IMR-90 (cell line): ENCODE data around the gene TOMM6. TPM values are rescaled to one million over a fixed set of nuclear protein-coding genes. Genes with fewer than 3 reads are reported as not detected.

Experiments used
- ATAC-seq: fragments of 200-7000 bp; cut with Tn5 transposase; 2 replicates; pipeline ENCODE4 v1.9.1; 2020; ENCODE audit warnings: low read depth, mild to moderate bottlenecking, moderate library complexity
- BruUV-seq: library from RNA; stranded (reverse); fragments of 400-500 nt; replicated peaks from 2 replicates; lab custom pipeline; 2021; lab: Mats Ljungman, UMichigan
- CTCF ChIA-PET: fragments of 300-600 bp; formaldehyde crosslinking; extraction: SDS; loops from one replicate; lab custom pipeline; 2021; ENCODE audit warnings: antibody characterized with exemption; lab: Yijun Ruan, JAX
- POLR2A ChIA-PET: fragments of 300-600 bp; sonication (Branson Sonifier 250); formaldehyde crosslinking; loops from one replicate; lab custom pipeline; 2022; ENCODE audit warnings: antibody characterized with exemption; ENCODE audit not compliant: unreplicated experiment; lab: Charles Lee
- DNase-seq: peaks from one replicate; pipeline ENCODE4 v3.0.0; 2013
- H2AFZ ChIP-seq: replicated peaks from 2 replicates; pipeline ENCODE3; 2013; ENCODE audit warnings: low read length, mild to moderate bottlenecking; ENCODE audit not compliant: poor library complexity
- H2AK5ac ChIP-seq: 2 replicates; pipeline ENCODE4 v1.6.1; 2013; ENCODE audit warnings: low read depth, low read length, inconsistent platforms
- H2AK9ac ChIP-seq: replicated peaks from 2 replicates; pipeline ENCODE3; 2013; ENCODE audit warnings: mild to moderate bottlenecking, low read depth, low read length, moderate library complexity; ENCODE audit not compliant: poor library complexity
- H2BK120ac ChIP-seq: 2 replicates; pipeline ENCODE4 v1.6.1; 2013; ENCODE audit warnings: low read depth, low read length, inconsistent platforms
- H2BK15ac ChIP-seq: 3 replicates; pipeline ENCODE4 v1.6.1; 2013; ENCODE audit warnings: low read depth, low read length, inconsistent platforms
- H2BK20ac ChIP-seq: 2 replicates; pipeline ENCODE4 v1.6.1; 2013; ENCODE audit warnings: low read depth, mild to moderate bottlenecking, inconsistent platforms, low read length, moderate library complexity
- H2BK5ac ChIP-seq: 2 replicates; pipeline ENCODE4 v1.6.1; 2013; ENCODE audit warnings: mild to moderate bottlenecking, low read depth, low read length, inconsistent platforms; ENCODE audit not compliant: poor library complexity, severe bottlenecking
- H3K14ac ChIP-seq: replicated peaks from 2 replicates; pipeline ENCODE4 v1.6.1; 2013; ENCODE audit warnings: low read depth, low read length, inconsistent platforms
- H3K18ac ChIP-seq: 2 replicates; pipeline ENCODE4 v1.6.1; 2013; ENCODE audit warnings: low read depth, low read length, control low read depth
- H3K23ac ChIP-seq: 2 replicates; pipeline ENCODE4 v1.6.1; 2013; ENCODE audit warnings: low read depth, low read length, inconsistent platforms
- H3K27ac ChIP-seq: 2 replicates; pipeline ENCODE4 v1.5.1; 2013; ENCODE audit warnings: mild to moderate bottlenecking, control low read depth, low read length; ENCODE audit not compliant: insufficient read depth
- H3K27me3 ChIP-seq: 2 replicates; pipeline ENCODE4 v1.6.1; 2013; ENCODE audit warnings: low read length; ENCODE audit not compliant: control insufficient read depth, insufficient read depth
- H3K36me3 ChIP-seq: 2 replicates; pipeline ENCODE4 v1.6.1; 2013; ENCODE audit warnings: low read length, mixed read lengths; ENCODE audit not compliant: control insufficient read depth, insufficient read depth
- H3K4ac ChIP-seq: 2 replicates; pipeline ENCODE4 v1.6.1; 2013; ENCODE audit warnings: low read depth, low read length, inconsistent platforms
- H3K4me1 ChIP-seq: 2 replicates; pipeline ENCODE4 v1.6.1; 2013; ENCODE audit warnings: low read length, mixed read lengths; ENCODE audit not compliant: control insufficient read depth, insufficient read depth
- H3K4me2 ChIP-seq: 2 replicates; pipeline ENCODE4 v1.6.1; 2013; ENCODE audit warnings: low read depth, mild to moderate bottlenecking, control low read depth, low read length, moderate library complexity
- H3K4me3 ChIP-seq: 2 replicates; pipeline ENCODE4 v1.5.1; 2013; ENCODE audit warnings: low read depth, mild to moderate bottlenecking, control low read depth, low read length, moderate library complexity; ENCODE audit not compliant: insufficient read depth
- H3K56ac ChIP-seq: 2 replicates; pipeline ENCODE4 v1.6.1; 2013; ENCODE audit warnings: low read length, inconsistent platforms; ENCODE audit not compliant: insufficient read depth; ENCODE audit errors: extremely low read depth
- H3K79me1 ChIP-seq, 2 experiments: 2 replicates each; pipeline ENCODE4 v1.6.1; 2013; ENCODE audit warnings: low read length in 2 of 2, inconsistent platforms in 1 of 2, low read depth in 1 of 2
- H3K9ac ChIP-seq: 2 replicates; pipeline ENCODE4 v1.6.1; 2013; ENCODE audit warnings: low read depth, low read length, control low read depth
- H3K9me1 ChIP-seq: 2 replicates; pipeline ENCODE4 v1.6.1; 2013; ENCODE audit warnings: low read length, inconsistent platforms; ENCODE audit not compliant: insufficient read depth
- H3K9me3 ChIP-seq: 2 replicates; pipeline ENCODE4 v1.6.1; 2013; ENCODE audit warnings: low read length; ENCODE audit not compliant: control insufficient read depth, insufficient read depth
- H4K20me1 ChIP-seq: 2 replicates; pipeline ENCODE4 v1.6.1; 2013; ENCODE audit warnings: low read length, inconsistent platforms; ENCODE audit not compliant: insufficient read depth
- H4K5ac ChIP-seq: 2 replicates; pipeline ENCODE4 v1.6.1; 2013; ENCODE audit warnings: mild to moderate bottlenecking, low read depth, low read length, control low read depth
- H4K8ac ChIP-seq, 2 experiments: 2 replicates each; pipeline ENCODE4 v1.6.1; 2013; ENCODE audit warnings: low read depth in 2 of 2, low read length in 2 of 2, control low read depth in 1 of 2, inconsistent platforms in 1 of 2
- H4K91ac ChIP-seq: 2 replicates; pipeline ENCODE4 v1.6.1; 2013; ENCODE audit warnings: low read depth, low read length, inconsistent platforms; ENCODE audit not compliant: insufficient read depth
- BHLHE40 ChIP-seq: fragments of 150-350 bp; IDR thresholded peaks from 2 replicates; pipeline ENCODE4 v1.6.1; 2016; ENCODE audit warnings: mild to moderate bottlenecking, low read depth, low read length
- CEBPB ChIP-seq: IDR thresholded peaks from 2 replicates; pipeline ENCODE4 v1.6.1; 2012; ENCODE audit warnings: low read depth, low read length, improper control_type of control experiment
- CHD1 ChIP-seq: IDR thresholded peaks from 2 replicates; pipeline ENCODE4 v1.6.1; 2012; ENCODE audit warnings: low read depth, low read length, improper control_type of control experiment
- FOS ChIP-seq: fragments of 150-350 bp; IDR thresholded peaks from 2 replicates; pipeline ENCODE4 v1.6.1; 2016; ENCODE audit warnings: low read depth, low read length
- MAFK ChIP-seq: IDR thresholded peaks from 2 replicates; pipeline ENCODE4 v1.6.1; 2012; ENCODE audit warnings: low read depth, low read length, improper control_type of control experiment
- NFE2L2 ChIP-seq: fragments of 150-350 bp; IDR thresholded peaks from 2 replicates; pipeline ENCODE4 v1.6.1; 2016; ENCODE audit warnings: low read depth, mild to moderate bottlenecking, low read length
- POLR2A ChIP-seq: IDR thresholded peaks from 2 replicates; pipeline ENCODE4 v1.6.1; 2012; ENCODE audit warnings: mild to moderate bottlenecking, low read depth, low read length
- RAD21 ChIP-seq: IDR thresholded peaks from 2 replicates; pipeline ENCODE4 v1.6.1; 2012; ENCODE audit warnings: low read length, improper control_type of control experiment
- RCOR1 ChIP-seq: IDR thresholded peaks from 2 replicates; pipeline ENCODE4 v1.6.1; 2012; ENCODE audit warnings: mild to moderate bottlenecking, low read length, improper control_type of control experiment; ENCODE audit not compliant: insufficient replicate concordance
- RFX5 ChIP-seq: IDR thresholded peaks from 2 replicates; pipeline ENCODE4 v1.8.0; 2012; ENCODE audit warnings: low read depth, mild to moderate bottlenecking, low read length, moderate library complexity
- SMC3 ChIP-seq: fragments of 150-350 bp; IDR thresholded peaks from 2 replicates; pipeline ENCODE4 v1.6.1; 2016; ENCODE audit warnings: low read depth, mild to moderate bottlenecking, antibody characterized with exemption, low read length, moderate library complexity
- WGBS, 2 experiments: methylation state at CpG; one replicate each; pipeline versions ENCODE4 v1.1.5 to v1.1.7; 2013; ENCODE audit warnings: missing lambda C conversion rate in 2 of 2; ENCODE audit not compliant: insufficient read length in 1 of 2; ENCODE audit errors: extremely low coverage in 2 of 2; 5-methylcytosine and 5-hydroxymethylcytosine counted together
- dilution Hi-C: fragments of 300-500 bp; cut with HindIII; formaldehyde crosslinking; loops from one replicate; pipeline ENCODE4 v1.14.3; 2018; ENCODE audit warnings: low sequenced_read_pairs; ENCODE audit not compliant: unreplicated experiment
- in situ Hi-C: fragments of 300-500 bp; cut with MboI; formaldehyde crosslinking; loops from 3 replicates; pipeline ENCODE4 v1.14.3; 2019; ENCODE audit warnings: low sequenced_read_pairs, inconsistent platforms, mixed read lengths
- intact Hi-C: fragments of 100-400 bp; cut with micrococcal nuclease; formaldehyde crosslinking; loops from 2 replicates; pipeline ENCODE4 v1.10.0; 2022
- polyA plus RNA-seq, 3 experiments: library from polyadenylated mRNA; depleted of rRNA; stranded (reverse); fragments of >200 nt; gene quantifications; 2 replicates each; pipeline ENCODE4 v1.2.3, GENCODE V29; 2012; ENCODE audit warnings: low replicate concordance in 1 of 3
- total RNA-seq: library from RNA; depleted of rRNA; stranded (reverse); fragments of >200 nt; gene quantifications from 2 replicates; pipeline ENCODE4 v1.2.3, GENCODE V29; 2012
- TF ChIP-seq, protein P1 (sequence below): fragments of 150-350 bp; IDR thresholded peaks from 2 replicates; pipeline ENCODE4 v1.6.1; 2016; ENCODE audit warnings: low read depth, mild to moderate bottlenecking, low read length, moderate library complexity, borderline replicate concordance
- TF ChIP-seq, protein P2 (sequence below): fragments of 150-350 bp; IDR thresholded peaks from 2 replicates; pipeline ENCODE4 v1.6.1; 2017; ENCODE audit warnings: mild to moderate bottlenecking, antibody characterized with exemption, low read length, low read depth
- TF ChIP-seq, protein P3 (sequence below): conservative IDR thresholded peaks from 2 replicates; pipeline ENCODE4 v1.5.1; 2012; ENCODE audit warnings: mild to moderate bottlenecking, low read depth, low read length, improper control_type of control experiment

TOMM6 gene
- total and polyA plus RNA-seq, 2 of the 4 experiments (the other 2 are of a cell fraction) = 128 to 227 TPM

DNA sequence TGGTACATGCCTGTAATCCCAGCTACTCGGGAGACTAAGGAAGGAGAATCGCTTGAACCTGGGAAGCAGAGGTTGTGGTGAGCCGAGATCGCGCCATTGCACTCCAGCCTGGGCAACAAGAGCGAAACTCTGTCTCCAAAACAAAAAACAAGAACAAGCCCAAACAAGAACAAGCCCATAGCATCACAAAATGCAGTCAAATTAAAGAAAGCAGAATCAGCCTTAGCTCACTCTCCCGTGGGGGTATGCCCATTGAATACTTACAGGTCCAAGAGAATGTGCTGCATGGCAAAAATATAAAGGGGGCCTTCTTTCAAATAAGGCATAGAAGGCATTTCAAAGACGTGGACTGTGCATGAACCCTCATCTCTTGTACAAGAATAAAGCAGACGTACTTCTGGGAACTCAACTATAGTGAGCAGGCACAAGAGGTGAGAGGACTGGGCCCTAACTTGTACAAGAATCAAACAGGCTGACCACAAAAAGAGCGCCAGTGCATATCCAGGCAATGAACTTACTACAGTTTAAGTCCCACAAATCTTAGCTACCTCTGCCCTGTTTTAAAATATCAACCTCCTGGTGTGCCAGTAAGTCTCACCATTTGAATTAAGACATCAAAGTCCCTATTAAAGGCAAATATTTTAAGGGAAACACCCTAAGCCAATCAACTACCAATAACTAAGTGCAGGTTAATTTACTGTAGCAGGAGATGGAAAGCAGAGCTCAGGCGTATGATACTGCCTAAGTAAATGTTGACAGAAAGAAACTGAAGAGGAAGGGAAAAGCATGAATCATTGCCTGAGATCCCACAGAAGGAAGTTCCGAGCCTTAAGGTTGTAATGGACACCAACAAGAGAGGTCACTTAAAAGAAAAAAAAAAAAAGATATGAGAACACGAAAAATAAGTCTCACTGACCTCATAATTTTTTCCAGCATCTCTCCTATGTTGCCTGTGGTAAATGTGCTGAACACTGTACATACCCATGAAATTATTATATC is 37.4 kb downstream of the TOMM6 start:
- H3K4me2 ChIP-seq = no peak overlapping the region
- TF ChIP-seq FOS (no peak), RAD21 (no peak), RFX5 (no peak), RCOR1 (no peak), CHD1 (no peak), POLR2A (no peak), CEBPB (no peak), NFE2L2 (no peak), SMC3 (no peak), MAFK (no peak), BHLHE40 (no peak)
- TF ChIP-seq, protein P1, sequence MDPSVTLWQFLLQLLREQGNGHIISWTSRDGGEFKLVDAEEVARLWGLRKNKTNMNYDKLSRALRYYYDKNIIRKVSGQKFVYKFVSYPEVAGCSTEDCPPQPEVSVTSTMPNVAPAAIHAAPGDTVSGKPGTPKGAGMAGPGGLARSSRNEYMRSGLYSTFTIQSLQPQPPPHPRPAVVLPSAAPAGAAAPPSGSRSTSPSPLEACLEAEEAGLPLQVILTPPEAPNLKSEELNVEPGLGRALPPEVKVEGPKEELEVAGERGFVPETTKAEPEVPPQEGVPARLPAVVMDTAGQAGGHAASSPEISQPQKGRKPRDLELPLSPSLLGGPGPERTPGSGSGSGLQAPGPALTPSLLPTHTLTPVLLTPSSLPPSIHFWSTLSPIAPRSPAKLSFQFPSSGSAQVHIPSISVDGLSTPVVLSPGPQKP = no peak
- TF ChIP-seq, protein P2, sequence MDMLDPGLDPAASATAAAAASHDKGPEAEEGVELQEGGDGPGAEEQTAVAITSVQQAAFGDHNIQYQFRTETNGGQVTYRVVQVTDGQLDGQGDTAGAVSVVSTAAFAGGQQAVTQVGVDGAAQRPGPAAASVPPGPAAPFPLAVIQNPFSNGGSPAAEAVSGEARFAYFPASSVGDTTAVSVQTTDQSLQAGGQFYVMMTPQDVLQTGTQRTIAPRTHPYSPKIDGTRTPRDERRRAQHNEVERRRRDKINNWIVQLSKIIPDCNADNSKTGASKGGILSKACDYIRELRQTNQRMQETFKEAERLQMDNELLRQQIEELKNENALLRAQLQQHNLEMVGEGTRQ = no peak
- TF ChIP-seq, protein P3, sequence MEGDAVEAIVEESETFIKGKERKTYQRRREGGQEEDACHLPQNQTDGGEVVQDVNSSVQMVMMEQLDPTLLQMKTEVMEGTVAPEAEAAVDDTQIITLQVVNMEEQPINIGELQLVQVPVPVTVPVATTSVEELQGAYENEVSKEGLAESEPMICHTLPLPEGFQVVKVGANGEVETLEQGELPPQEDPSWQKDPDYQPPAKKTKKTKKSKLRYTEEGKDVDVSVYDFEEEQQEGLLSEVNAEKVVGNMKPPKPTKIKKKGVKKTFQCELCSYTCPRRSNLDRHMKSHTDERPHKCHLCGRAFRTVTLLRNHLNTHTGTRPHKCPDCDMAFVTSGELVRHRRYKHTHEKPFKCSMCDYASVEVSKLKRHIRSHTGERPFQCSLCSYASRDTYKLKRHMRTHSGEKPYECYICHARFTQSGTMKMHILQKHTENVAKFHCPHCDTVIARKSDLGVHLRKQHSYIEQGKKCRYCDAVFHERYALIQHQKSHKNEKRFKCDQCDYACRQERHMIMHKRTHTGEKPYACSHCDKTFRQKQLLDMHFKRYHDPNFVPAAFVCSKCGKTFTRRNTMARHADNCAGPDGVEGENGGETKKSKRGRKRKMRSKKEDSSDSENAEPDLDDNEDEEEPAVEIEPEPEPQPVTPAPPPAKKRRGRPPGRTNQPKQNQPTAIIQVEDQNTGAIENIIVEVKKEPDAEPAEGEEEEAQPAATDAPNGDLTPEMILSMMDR = no peak

More for the DNA sequence above, 37.4 kb downstream of the TOMM6 start:
- no peak overlapping the region for H3K27ac ChIP-seq
- DNase-seq (peak; percentile 76), ATAC-seq (peak; percentile 76)
- H3K56ac ChIP-seq = no peak overlapping the region
- H3K4ac ChIP-seq = no peak overlapping the region
- H3K4me3 ChIP-seq = no peak overlapping the region
- no peak overlapping the region for H2BK15ac ChIP-seq
- no peaks in the 10 kb centered on the region for H3K4me1 ChIP-seq
- H3K36me3 ChIP-seq = no peaks in the 10 kb centered on the region
- H3K14ac ChIP-seq = no peak overlapping the region
- intact Hi-C loops = no loop called here
- ChIA-PET CTCF (no interaction called here), POLR2A (interaction anchor here (0.5 kb wide), 1 partner anchor 37 kb away, joined by 3 read pairs; no protein-coding TSS in a partner anchor)
- H4K5ac ChIP-seq = no peak overlapping the region
- no TSS peak for BruUV-seq
- no peaks in the 10 kb centered on the region for H3K27me3 ChIP-seq
- no peak overlapping the region for H4K91ac ChIP-seq
- H3K9me1 ChIP-seq = no peaks in the 10 kb centered on the region
- H2AFZ ChIP-seq = no peak overlapping the region
- H2BK20ac ChIP-seq = no peak overlapping the region
- H3K9me3 ChIP-seq = no peaks in the 10 kb centered on the region
- H2BK120ac ChIP-seq = no peak overlapping the region
- no peak overlapping the region for H2AK5ac ChIP-seq
- in situ Hi-C loops = no loop called here
- no peak overlapping the region for H3K18ac ChIP-seq
- dilution Hi-C loops = no loop called here
- no peak overlapping the region for H3K23ac ChIP-seq
- H2AK9ac ChIP-seq = no peak overlapping the region
- no peak overlapping the region for H4K8ac ChIP-seq
- H3K9ac ChIP-seq = no peak overlapping the region
- H4K20me1 ChIP-seq = no peaks in the 10 kb centered on the region
- 89% methylated on average over 4 of the region's 13 CpGs; no CpG with 5 or more reads in 1 of the 2 experiments for WGBS, 2 experiments
- H2BK5ac ChIP-seq = no peak overlapping the region
- H3K79me1 ChIP-seq = no peaks in the 10 kb centered on the region
